HepG2 (cell line): ENCODE results near the gene SIM1. TPM values are rescaled to one million over a fixed set of nuclear protein-coding genes. Genes with fewer than 3 reads are reported as not detected.

Experiments
- ATAC-seq: fragments of 200-7000 bp; cut with Tn5 transposase; 3 replicates; pipeline ENCODE4 v1.9.1; 2020; ENCODE audit warnings: mild to moderate bottlenecking, moderate library complexity
- BruUV-seq: library from RNA; stranded (reverse); fragments of 400-500 nt; replicated peaks from 2 replicates; lab custom pipeline; 2021; lab: Mats Ljungman, UMichigan
- CTCF ChIA-PET: fragments of 300-600 bp; formaldehyde crosslinking; extraction: SDS; loops from one replicate; lab custom pipeline; 2021; ENCODE audit warnings: low total read pairs, inconsistent platforms, low intra/inter-chr PET ratio; lab: Yijun Ruan, JAX
- POLR2A ChIA-PET: fragments of 350-600 bp; sonication (Branson Sonifier 250); formaldehyde crosslinking; loops from one replicate; lab custom pipeline; 2020; ENCODE audit warnings: antibody characterized with exemption, inconsistent platforms; lab: Yijun Ruan, JAX
- DNase-seq: peaks from one replicate; pipeline ENCODE4 v3.0.0-alpha.2; 2015; ENCODE audit warnings: low spot score
- FAIRE-seq: peaks from 3 replicates; lab custom pipeline; 2011; peaks lifted over from hg19 to GRCh38; lab: Jason Lieb, UNC
- H2AFZ ChIP-seq: one replicate; pipeline ENCODE4 v1.6.1; 2011; ENCODE audit warnings: low read length, inconsistent platforms
- H3K27ac ChIP-seq: fragments of 300-600 bp; 3 replicates; pipeline ENCODE4 v1.8.0; 2011; ENCODE audit warnings: mixed run types, mild to moderate bottlenecking, mixed read lengths, low read length, inconsistent platforms; ENCODE audit not compliant: insufficient read depth; ENCODE audit errors: extremely low read length
- H3K27me3 ChIP-seq, 2 experiments: fragments of 200-600 bp in 1 of 2; 2 replicates in 1 of 2; 3 replicates in 1 of 2; pipeline versions ENCODE4 v1.6.0 to v1.8.0; 2011; ENCODE audit warnings: low read length in 2 of 2, mild to moderate bottlenecking in 2 of 2, moderate library complexity in 2 of 2, inconsistent platforms in 1 of 2; ENCODE audit not compliant: insufficient read depth in 2 of 2, control insufficient read depth in 1 of 2
- H3K36me3 ChIP-seq, 2 experiments: fragments of 200-600 bp in 1 of 2; replicated peaks in 1 of 2; 2 replicates in 1 of 2; 3 replicates in 1 of 2; pipeline versions ENCODE4 v1.5.1 to v1.8.0; 2011; ENCODE audit warnings: low read length in 2 of 2, inconsistent platforms in 1 of 2; ENCODE audit not compliant: insufficient read depth in 2 of 2, control insufficient read depth in 1 of 2
- H3K4me1 ChIP-seq: 2 replicates; pipeline ENCODE4 v1.5.1; 2012; ENCODE audit warnings: low read length, inconsistent platforms; ENCODE audit not compliant: insufficient read depth
- H3K4me2 ChIP-seq: 2 replicates; pipeline ENCODE4 v1.6.0; 2011; ENCODE audit warnings: low read depth, low read length, inconsistent platforms
- H3K4me3 ChIP-seq, 3 experiments: fragments of 200-600 bp in 1 of 3; sonication (generic), shearing (Covaris generic) in 1 of 3; replicated peaks in 1 of 3; 2 replicates each; pipeline ENCODE4 v1.5.1; 2011 to 2016; ENCODE audit warnings: low read length in 3 of 3, inconsistent platforms in 2 of 3, low read depth in 2 of 3, mild to moderate bottlenecking in 2 of 3, control low read depth in 1 of 3, mixed read lengths in 1 of 3; ENCODE audit not compliant: insufficient read depth in 1 of 3
- H3K79me2 ChIP-seq: one replicate; pipeline ENCODE4 v1.6.1; 2011; ENCODE audit warnings: low read length, inconsistent platforms; ENCODE audit not compliant: insufficient read depth
- H3K9ac ChIP-seq: 2 replicates; pipeline ENCODE4 v1.6.0; 2011; ENCODE audit warnings: mild to moderate bottlenecking, low read depth, low read length, inconsistent platforms; ENCODE audit not compliant: insufficient read depth
- H3K9me3 ChIP-seq: 2 replicates; pipeline ENCODE4 v1.5.1; 2012; ENCODE audit warnings: mild to moderate bottlenecking, low read length
- H4K20me1 ChIP-seq: 2 replicates; pipeline ENCODE4 v1.6.0; 2011; ENCODE audit warnings: inconsistent platforms, mild to moderate bottlenecking, low read length, moderate library complexity; ENCODE audit not compliant: insufficient read depth
- CC2D1A ChIP-seq: sonication (generic); formaldehyde crosslinking; IDR thresholded peaks from 2 replicates; pipeline ENCODE4 v1.8.1; 2023; ENCODE audit warnings: mild to moderate bottlenecking, missing genetic modification reagents
- CCAR2 ChIP-seq: fragments of 200-400 bp; formaldehyde crosslinking; optimal IDR thresholded peaks from 2 replicates; pipeline ENCODE3; 2018; ENCODE audit warnings: low read depth, mild to moderate bottlenecking, low read length, moderate library complexity
- CEBPB ChIP-seq: IDR thresholded peaks from 2 replicates; pipeline ENCODE4 v1.6.1; 2011; ENCODE audit warnings: low read depth, low read length, improper control_type of control experiment, borderline replicate concordance
- FOXP4 ChIP-seq: sonication (generic); formaldehyde crosslinking; IDR thresholded peaks from 2 replicates; pipeline ENCODE4 v1.4.0; 2020; ENCODE audit warnings: missing genetic modification reagents
- IKZF1 ChIP-seq: fragments of 450-650 bp; IDR thresholded peaks from 2 replicates; pipeline ENCODE4 v1.7.1; 2016
- MAFG ChIP-seq: sonication (generic); formaldehyde crosslinking; IDR thresholded peaks from 2 replicates; pipeline ENCODE4 v1.5.1; 2020; ENCODE audit warnings: mild to moderate bottlenecking, missing genetic modification reagents
- TAF1 ChIP-seq: sonication (generic); formaldehyde crosslinking; IDR thresholded peaks from 2 replicates; pipeline ENCODE4 v1.4.0; 2020; ENCODE audit warnings: missing genetic modification reagents
- ZNF142 ChIP-seq: sonication (generic); formaldehyde crosslinking; IDR thresholded peaks from 2 replicates; pipeline ENCODE4 v1.4.0; 2020; ENCODE audit warnings: missing genetic modification reagents
- ZNF3 ChIP-seq: IDR thresholded peaks from 2 replicates; pipeline ENCODE4 v1.7.0; 2017; ENCODE audit warnings: inconsistent platforms
- WGBS: methylation state at CpG from one replicate; pipeline ENCODE4 v1.1.6; 2017; ENCODE audit warnings: low lambda C conversion rate; 5-methylcytosine and 5-hydroxymethylcytosine counted together
- in situ Hi-C: cut with HindIII; loops from 2 replicates; pipeline ENCODE4 v1.10.0; 2017; ENCODE audit warnings: low pct_unique_long_range_greater_than_20kb; ENCODE audit not compliant: extremely low pct_ligation_motif_present
- intact Hi-C: fragments of 100-400 bp; cut with micrococcal nuclease; formaldehyde crosslinking; loops from one replicate; pipeline ENCODE4 v1.10.0; 2022; ENCODE audit not compliant: unreplicated experiment
- polyA plus RNA-seq, 8 experiments: library from polyadenylated mRNA; depleted of rRNA in 3 of 8; stranded (reverse) in 7 of 8; unstranded in 1 of 8; fragments of >200 nt; fragmentation: Illumina TruSeq in 4 of 8; extraction: Trizol in 4 of 8; gene quantifications; 2 replicates each; pipeline versions ENCODE4 v1.2.1 to v1.2.3, GENCODE V29; 2011 to 2016; ENCODE audit warnings: low read depth in 4 of 8, missing spikeins in 1 of 8, mixed read lengths in 1 of 8; ENCODE audit not compliant: insufficient read depth in 1 of 8
- total RNA-seq, 5 experiments: library from RNA; depleted of rRNA; stranded (reverse); fragments of >200 nt; fragmentation: Illumina TruSeq; extraction: Trizol; gene quantifications; 2 replicates each; pipeline ENCODE4 v1.2.3, GENCODE V29; 2016; ENCODE audit warnings: low read depth in 1 of 5

SIM1 gene
- total and polyA plus RNA-seq, 2 of the 13 experiments (the other 11 are each of a cell fraction or from before 2014, with no cell fraction given), result not detected

GRCh38 chr6:100382031-100382430 is 82.7 kb downstream of the SIM1 start:
- Histone ChIP-seq H3K27ac (no peak overlapping the region), H3K79me2 (no peaks in the 10 kb centered on the region), H3K9me3 (no peaks in the 10 kb centered on the region), H3K4me1 (no peaks in the 10 kb centered on the region), H3K9ac (no peak overlapping the region), H3K36me3 (no peaks in the 10 kb centered on the region), H3K4me3 (no peak overlapping the region), H3K4me2 (no peak overlapping the region), H3K27me3 (no peaks in the 10 kb centered on the region), H4K20me1 (no peaks in the 10 kb centered on the region), H2AFZ (no peak overlapping the region)
- no peak for DNase-seq
- no peak for ATAC-seq
- no peak for FAIRE-seq
- 12% methylated on average over 3 of the region's 3 CpGs for WGBS
- in situ Hi-C loops (no loop called here), intact Hi-C loops (no loop called here)
- TF ChIP-seq IKZF1 (no peak), CCAR2 (no peak)
- POLR2A ChIA-PET, result no interaction called here
- CTCF ChIA-PET, result no interaction called here
- BruUV-seq, result no TSS peak

- H3K27me3 ChIP-seq, result no peaks in the 10 kb centered on the region
- H4K20me1 ChIP-seq, result no peaks in the 10 kb centered on the region
- 20% methylated on average over 6 of the region's 6 CpGs for WGBS
- H3K27ac ChIP-seq, result no peak overlapping the region
- in situ Hi-C loops (no loop called here), intact Hi-C loops (no loop called here)
- CTCF ChIA-PET, result no interaction called here
- FAIRE-seq (no peak), ATAC-seq (no peak), DNase-seq (no peak)
- POLR2A ChIA-PET, result no interaction called here
- no peak overlapping the region for H3K9ac ChIP-seq
- no peaks in the 10 kb centered on the region for H3K36me3 ChIP-seq
- H3K9me3 ChIP-seq, result no peaks in the 10 kb centered on the region
- H3K4me3 ChIP-seq, result no peak overlapping the region
- no peaks in the 10 kb centered on the region for H3K79me2 ChIP-seq
- H2AFZ ChIP-seq, result no peak overlapping the region
- H3K4me1 ChIP-seq, result no peaks in the 10 kb centered on the region
- H3K4me2 ChIP-seq, result no peak overlapping the region
- no TSS peak for BruUV-seq
- TF ChIP-seq FOXP4, result no peak
- TF ChIP-seq MAFG (CRISPR knock-in tag), result no peak
- no peak for TF ChIP-seq ZNF3 (CRISPR knock-in tag)
- no peak for TF ChIP-seq CEBPB
- TF ChIP-seq TAF1 (CRISPR knock-in tag), result no peak
- no peak for TF ChIP-seq CC2D1A (CRISPR knock-in tag)
- TF ChIP-seq ZNF142 (CRISPR knock-in tag), result no peak
Observed at GRCh38 chr6:100381111-100381510, 83.6 kb downstream of the SIM1 start.
